ENCODE data around the gene HABP2.

HABP2 gene

DNA sequence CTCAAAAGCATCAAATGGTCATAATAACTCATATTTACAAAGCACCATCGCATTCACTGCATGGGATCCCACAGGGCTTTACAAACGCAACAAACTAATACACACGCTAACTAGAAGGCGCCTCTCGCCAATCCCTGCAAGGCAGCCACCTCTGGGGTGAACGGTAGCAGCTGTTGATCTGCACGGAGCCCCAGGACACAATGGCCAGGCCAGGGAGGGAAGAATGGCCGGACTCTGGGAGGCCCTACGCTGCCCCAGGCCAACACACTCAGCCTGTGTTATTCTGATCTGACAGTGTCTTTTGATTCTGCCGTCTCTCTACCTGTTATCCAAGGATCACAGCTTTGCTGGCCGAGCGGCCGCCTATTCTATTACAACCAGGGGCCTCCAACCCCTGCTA, 41.8 kb downstream of the HABP2 start:
- Mint-ChIP-seq H3K36me3 (ENCODE audit: insufficient read depth) (no peaks in the 10 kb centered on the region), H3K27me3 (peaks cover 64% of the 10 kb centered on the region), H3K9me3 (no peaks in the 10 kb centered on the region), H3K27ac (ENCODE audit: low read depth) (no peak overlapping the region), H3K4me3 (no peak overlapping the region), H3K4me1 (no peaks in the 10 kb centered on the region)
- ATAC-seq (replicated peaks; ENCODE audit: extremely low read depth, poor library complexity, severe bottlenecking) (no peak), DNase-seq (ENCODE audit: low spot score in 2 of 2) (no peak)

DNA sequence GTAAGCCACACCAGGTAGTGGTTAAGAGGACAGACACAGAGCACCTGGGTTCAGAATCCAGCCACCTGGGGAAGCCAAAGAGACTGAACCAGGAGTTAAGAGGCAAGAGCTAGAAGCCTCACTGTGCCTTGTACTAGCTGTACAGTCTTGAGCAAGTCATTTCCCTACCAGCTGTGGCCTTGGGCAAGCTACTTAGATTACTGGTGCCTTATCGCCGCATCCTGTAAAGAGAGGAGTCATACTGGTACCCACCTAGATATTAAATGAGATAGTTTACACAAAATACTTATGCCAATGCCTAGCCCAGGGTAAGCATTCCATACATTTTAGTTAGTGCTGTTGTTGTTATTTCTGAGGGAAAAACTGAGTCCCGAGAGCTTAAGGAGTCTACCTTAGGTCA, 47.7 kb downstream of the HABP2 start:
- Mint-ChIP-seq H3K36me3 (ENCODE audit: insufficient read depth) (no peaks in the 10 kb centered on the region), H3K4me3 (no peak overlapping the region), H3K27ac (ENCODE audit: low read depth) (no peak overlapping the region), H3K4me1 (no peaks in the 10 kb centered on the region), H3K9me3 (no peaks in the 10 kb centered on the region), H3K27me3 (peaks cover 46% of the 10 kb centered on the region)
- ATAC-seq (replicated peaks; ENCODE audit: extremely low read depth, poor library complexity, severe bottlenecking) (no peak), DNase-seq (ENCODE audit: low spot score in 2 of 2) (no peak)

DNA sequence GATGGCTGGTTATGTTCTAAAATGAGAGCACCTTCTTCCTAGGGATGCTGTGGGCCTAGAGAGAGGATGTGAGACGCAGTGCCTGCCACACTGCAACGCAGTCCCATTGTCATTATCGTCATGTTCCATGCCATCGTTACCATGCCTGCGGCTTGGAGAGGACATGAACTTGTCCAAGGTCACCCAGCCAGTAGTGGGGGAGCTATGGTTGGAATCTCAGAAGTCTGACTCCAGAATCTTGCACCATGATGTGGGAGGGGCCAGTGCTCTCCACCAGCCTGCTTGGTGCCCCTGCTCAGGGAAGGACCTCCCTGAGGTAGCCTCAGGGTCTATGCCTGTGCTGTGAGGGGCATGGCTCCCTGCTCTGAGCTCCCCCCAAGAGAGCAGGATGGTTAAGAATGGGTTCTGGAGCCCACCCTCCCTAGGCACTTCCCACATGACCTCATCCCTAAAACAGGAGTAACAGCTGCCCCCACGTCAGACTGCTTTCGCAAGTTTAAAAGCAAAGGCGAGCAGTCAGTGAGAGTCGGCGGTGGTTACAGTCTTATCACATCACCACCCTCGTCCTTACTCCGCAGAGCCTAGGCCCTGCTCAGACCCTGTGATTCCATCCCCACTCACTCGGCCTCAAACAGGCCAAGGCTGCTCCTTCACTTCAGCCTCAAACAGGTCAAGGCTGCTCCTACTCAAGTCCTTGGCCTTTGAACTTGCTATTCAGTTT, 50.4 kb downstream of the HABP2 start:
- Mint-ChIP-seq H3K27ac (ENCODE audit: low read depth) (no peak overlapping the region), H3K4me1 (no peaks in the 10 kb centered on the region), H3K4me3 (no peak overlapping the region), H3K9me3 (no peaks in the 10 kb centered on the region), H3K36me3 (ENCODE audit: insufficient read depth) (no peaks in the 10 kb centered on the region), H3K27me3 (peaks cover 38% of the 10 kb centered on the region)
- DNase-seq (ENCODE audit: low spot score in 2 of 2) (no peak), ATAC-seq (replicated peaks; ENCODE audit: extremely low read depth, poor library complexity, severe bottlenecking) (no peak)

DNA sequence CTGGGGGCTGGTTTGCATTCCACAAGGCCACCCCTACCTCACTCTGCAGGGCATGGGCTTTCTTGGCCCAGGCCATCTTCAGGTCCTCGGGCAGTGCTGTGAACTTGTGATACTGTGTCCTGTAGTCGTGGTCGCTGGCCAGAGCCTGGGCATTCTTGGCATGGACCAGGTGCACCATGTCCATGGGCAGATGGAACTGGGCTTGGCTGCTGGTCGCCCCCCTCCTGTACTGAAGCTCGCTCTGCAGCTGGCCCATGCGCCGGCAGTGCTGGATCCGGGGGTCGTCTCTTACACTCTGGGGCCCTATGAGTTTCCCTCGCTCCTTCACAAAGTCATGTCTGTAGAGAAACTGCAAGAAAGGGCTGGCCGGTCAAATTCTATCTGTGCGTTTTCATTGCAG, 51.7 kb downstream of the HABP2 start:
- no peak for ATAC-seq (replicated peaks; ENCODE audit: extremely low read depth, poor library complexity, severe bottlenecking)
- peaks cover 28% of the 10 kb centered on the region for H3K27me3 Mint-ChIP-seq
- peaks cover 2% of the 10 kb centered on the region for H3K36me3 Mint-ChIP-seq (ENCODE audit: insufficient read depth)

DNA sequence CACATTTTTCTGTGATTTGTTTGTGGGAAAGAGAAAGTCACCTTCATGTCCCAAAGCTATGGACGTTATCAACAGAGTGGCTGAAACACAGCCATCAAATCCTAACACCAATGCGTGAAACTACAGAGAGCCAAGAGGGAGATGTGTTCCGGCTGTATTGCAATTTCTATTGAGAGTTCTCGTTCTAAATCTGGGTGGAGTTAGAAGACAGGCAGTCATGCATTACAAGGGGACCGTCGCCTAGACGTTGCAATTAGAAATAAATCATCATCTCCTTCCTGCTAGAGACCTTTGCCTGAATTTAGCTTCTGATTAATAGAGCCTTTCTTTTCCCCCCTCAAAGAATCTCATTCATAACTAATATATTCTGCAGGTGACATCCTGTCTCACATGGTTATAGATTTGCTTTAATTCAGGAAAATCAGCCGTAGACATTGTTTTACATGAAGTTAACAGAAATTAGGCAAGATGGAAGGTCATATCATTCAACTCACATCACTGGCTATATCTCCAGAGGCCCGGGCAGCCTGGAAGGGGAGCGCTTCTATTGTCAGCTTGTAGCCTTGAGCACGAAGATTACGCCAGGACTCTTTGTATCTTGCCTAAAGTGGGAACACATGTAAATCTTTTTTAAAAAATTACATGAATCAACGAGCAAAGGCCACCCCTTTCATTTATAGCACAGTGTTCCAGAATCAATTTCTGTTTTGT, 52.6 kb downstream of the HABP2 start:
- H3K27me3 Mint-ChIP-seq, result peaks cover 19% of the 10 kb centered on the region
- H3K4me1 Mint-ChIP-seq, result no peaks in the 10 kb centered on the region
- DNase-seq (ENCODE audit: low spot score in 2 of 2) (no peak), ATAC-seq (replicated peaks; ENCODE audit: extremely low read depth, poor library complexity, severe bottlenecking) (no peak)
- H3K9me3 Mint-ChIP-seq, result no peaks in the 10 kb centered on the region
- no peak overlapping the region for H3K4me3 Mint-ChIP-seq
- H3K36me3 Mint-ChIP-seq (ENCODE audit: insufficient read depth), result peaks cover 3% of the 10 kb centered on the region
- no peak overlapping the region for H3K27ac Mint-ChIP-seq (ENCODE audit: low read depth)

More for the DNA sequence above, 51.7 kb downstream of the HABP2 start:
- H3K4me3 Mint-ChIP-seq, result no peak overlapping the region
- no peaks in the 10 kb centered on the region for H3K9me3 Mint-ChIP-seq
- DNase-seq (ENCODE audit: low spot score in 2 of 2), result no peak
- H3K4me1 Mint-ChIP-seq, result no peaks in the 10 kb centered on the region
- H3K27ac Mint-ChIP-seq (ENCODE audit: low read depth), result no peak overlapping the region

DNA sequence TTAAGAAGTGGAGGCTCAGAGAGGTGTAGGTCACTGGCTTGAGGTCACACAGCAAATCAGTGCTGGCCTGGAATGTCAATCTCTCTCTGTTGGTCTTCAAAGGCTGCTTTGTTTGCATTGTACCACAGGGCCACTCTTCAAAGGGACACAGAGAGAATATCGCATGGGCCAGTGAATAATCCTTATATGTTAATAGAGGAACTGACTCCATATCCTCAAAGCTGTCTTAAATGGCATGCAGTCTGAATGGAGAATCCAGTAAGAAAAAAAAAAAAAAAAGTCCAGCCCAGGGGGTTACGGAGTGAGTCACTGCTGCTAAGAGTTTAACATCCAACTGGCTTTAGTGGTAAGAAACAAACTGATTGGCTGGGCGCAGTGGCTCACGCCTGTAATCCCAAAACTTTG, 56.9 kb downstream of the HABP2 start:
- Mint-ChIP-seq H3K36me3 (ENCODE audit: insufficient read depth) (peaks cover 4% of the 10 kb centered on the region), H3K27me3 (peaks cover 31% of the 10 kb centered on the region), H3K9me3 (no peaks in the 10 kb centered on the region), H3K4me1 (no peaks in the 10 kb centered on the region), H3K27ac (ENCODE audit: low read depth) (no peak overlapping the region), H3K4me3 (no peak overlapping the region)
- ATAC-seq (replicated peaks; ENCODE audit: extremely low read depth, poor library complexity, severe bottlenecking) (no peak), DNase-seq (ENCODE audit: low spot score in 2 of 2) (no peak)

DNA sequence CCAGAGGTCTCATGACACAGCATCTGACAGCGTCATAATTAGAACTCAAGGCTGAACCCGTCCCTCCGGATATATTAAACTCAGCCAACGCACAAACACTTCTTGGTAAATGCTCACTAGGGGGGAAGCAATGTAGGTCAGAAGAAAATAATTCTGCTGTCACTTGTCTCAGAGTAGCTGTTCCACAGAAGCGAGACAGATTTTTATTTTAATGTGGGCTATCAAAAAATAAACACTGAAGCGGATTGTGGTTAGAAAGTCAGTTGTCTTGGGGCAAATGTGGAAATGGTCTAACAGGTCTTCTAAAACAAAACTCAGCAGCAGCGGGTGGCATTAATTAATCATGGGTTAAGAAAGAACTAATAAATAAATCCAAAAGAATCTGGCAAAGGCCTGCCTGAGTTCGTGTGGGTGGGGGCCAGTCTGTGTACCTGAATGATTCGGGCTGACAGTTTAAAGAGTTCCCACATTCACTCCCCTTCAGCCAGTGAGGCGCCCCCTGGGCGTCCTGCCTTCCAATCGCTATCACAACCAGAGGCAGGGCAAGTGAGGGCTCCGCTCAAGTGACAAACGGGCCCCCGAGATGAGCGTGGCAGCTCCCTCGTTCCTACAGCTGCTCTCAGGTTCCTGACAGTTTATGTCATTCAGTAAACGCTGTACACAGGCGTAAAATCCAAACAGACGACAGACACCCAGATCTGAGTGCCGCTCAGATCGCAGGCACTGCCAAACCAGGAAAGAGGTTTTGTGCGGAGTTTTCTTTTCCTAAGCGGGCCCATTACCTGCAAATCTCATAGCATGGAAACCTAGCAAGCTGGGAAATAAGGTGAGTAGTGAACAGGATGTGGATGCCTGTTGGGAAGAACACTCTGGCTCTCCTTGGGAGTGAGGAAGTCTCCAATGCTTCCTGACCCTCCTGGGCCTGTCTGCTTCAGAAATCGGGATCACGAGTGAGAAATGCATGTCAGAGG, 58.1 kb downstream of the HABP2 start:
- H3K4me3 Mint-ChIP-seq, result no peak overlapping the region
- no peak for ATAC-seq (replicated peaks; ENCODE audit: extremely low read depth, poor library complexity, severe bottlenecking)
- H3K9me3 Mint-ChIP-seq, result no peaks in the 10 kb centered on the region
- no peak overlapping the region for H3K27ac Mint-ChIP-seq (ENCODE audit: low read depth)
- H3K36me3 Mint-ChIP-seq (ENCODE audit: insufficient read depth), result peaks cover 4% of the 10 kb centered on the region
- DNase-seq (ENCODE audit: low spot score in 2 of 2), result no peak
- H3K27me3 Mint-ChIP-seq, result peaks cover 27% of the 10 kb centered on the region
- no peaks in the 10 kb centered on the region for H3K4me1 Mint-ChIP-seq

DNA sequence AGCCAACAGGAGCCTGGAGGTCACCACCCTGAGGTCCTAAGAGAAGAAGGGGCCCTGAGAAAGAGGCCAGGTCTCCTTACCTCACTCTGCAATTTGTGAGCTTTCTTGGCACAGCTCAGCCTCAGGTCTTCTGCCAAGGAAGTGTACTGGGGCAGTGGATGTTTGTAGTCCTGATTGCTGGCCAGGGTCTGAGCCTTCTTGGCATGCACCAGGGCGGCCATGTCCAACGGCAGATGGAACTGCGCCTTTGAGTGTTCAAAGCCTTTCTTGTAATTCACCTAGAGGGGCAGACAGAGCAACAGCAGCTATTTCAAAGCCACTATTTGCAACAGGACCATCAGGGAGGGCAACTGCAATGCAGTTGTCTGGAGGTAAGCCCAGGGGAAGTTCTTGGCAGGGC, 59.3 kb downstream of the HABP2 start:
- Mint-ChIP-seq H3K27ac (ENCODE audit: low read depth) (no peak overlapping the region), H3K4me3 (no peak overlapping the region), H3K9me3 (no peaks in the 10 kb centered on the region), H3K27me3 (peaks cover 39% of the 10 kb centered on the region), H3K4me1 (no peaks in the 10 kb centered on the region), H3K36me3 (ENCODE audit: insufficient read depth) (peaks cover 4% of the 10 kb centered on the region)
- DNase-seq (ENCODE audit: low spot score in 2 of 2) (no peak), ATAC-seq (replicated peaks; ENCODE audit: extremely low read depth, poor library complexity, severe bottlenecking) (no peak)

DNA sequence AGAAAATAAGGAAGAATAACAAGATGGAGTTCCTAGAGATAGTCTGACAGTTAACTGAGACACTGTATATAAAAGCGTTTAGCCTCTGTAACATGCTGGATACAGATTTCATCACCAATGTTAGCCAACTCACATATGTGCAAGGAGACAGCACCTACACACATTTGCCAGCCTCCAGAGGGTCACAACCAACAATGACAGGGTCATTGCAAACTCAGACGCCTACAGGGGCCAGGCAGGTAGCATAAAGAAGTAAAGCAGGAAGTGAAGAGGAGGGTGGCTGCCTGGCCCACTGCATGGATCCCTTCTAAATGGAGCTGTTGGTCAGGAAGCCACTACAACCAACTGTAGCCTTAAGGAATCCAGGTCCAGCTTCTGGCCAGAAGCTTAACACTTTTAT, 60.6 kb downstream of the HABP2 start:
- Mint-ChIP-seq H3K27me3 (peaks cover 47% of the 10 kb centered on the region), H3K4me3 (no peak overlapping the region), H3K4me1 (no peaks in the 10 kb centered on the region), H3K36me3 (ENCODE audit: insufficient read depth) (peaks cover 4% of the 10 kb centered on the region), H3K9me3 (no peaks in the 10 kb centered on the region), H3K27ac (ENCODE audit: low read depth) (no peak overlapping the region)
- no peak for ATAC-seq (replicated peaks; ENCODE audit: extremely low read depth, poor library complexity, severe bottlenecking)
- no peak for DNase-seq (ENCODE audit: low spot score in 2 of 2)

DNA sequence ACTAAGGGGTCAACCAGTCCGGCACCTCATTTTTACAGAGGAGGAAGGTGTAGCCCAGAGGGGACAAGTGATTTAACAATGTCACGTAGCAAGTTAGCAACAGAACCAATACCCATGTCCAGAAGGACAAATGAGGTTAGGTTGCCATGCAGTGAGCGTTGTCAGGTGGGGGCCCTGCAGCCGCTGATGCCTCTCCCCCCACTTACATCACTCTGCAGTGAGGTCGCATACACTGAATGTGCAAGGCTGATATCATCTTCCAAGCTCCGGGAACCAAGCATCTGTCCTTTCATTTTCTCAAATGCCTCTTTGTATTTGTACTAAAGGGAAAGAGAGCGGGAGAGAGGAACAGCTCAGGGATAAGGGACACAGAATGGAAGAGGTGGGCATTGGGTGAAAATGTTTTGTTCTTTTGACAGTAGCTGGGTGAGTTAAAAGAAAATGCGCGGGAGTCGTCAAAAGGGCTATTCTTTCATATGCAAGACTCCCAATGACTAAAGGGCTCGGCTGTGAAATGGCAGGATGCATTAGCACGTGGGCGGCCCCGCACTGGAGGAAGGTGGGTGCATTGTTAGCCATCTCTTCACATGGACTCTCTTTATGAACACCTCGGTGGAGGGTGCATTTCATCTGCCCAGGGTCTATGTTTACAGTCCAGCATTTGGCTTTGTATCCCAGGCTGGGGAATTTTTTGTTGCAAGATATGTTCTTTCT, 61.3 kb downstream of the HABP2 start:
- no peak for ATAC-seq (replicated peaks; ENCODE audit: extremely low read depth, poor library complexity, severe bottlenecking)
- H3K9me3 Mint-ChIP-seq, result no peaks in the 10 kb centered on the region
- H3K4me1 Mint-ChIP-seq, result no peaks in the 10 kb centered on the region

DNA sequence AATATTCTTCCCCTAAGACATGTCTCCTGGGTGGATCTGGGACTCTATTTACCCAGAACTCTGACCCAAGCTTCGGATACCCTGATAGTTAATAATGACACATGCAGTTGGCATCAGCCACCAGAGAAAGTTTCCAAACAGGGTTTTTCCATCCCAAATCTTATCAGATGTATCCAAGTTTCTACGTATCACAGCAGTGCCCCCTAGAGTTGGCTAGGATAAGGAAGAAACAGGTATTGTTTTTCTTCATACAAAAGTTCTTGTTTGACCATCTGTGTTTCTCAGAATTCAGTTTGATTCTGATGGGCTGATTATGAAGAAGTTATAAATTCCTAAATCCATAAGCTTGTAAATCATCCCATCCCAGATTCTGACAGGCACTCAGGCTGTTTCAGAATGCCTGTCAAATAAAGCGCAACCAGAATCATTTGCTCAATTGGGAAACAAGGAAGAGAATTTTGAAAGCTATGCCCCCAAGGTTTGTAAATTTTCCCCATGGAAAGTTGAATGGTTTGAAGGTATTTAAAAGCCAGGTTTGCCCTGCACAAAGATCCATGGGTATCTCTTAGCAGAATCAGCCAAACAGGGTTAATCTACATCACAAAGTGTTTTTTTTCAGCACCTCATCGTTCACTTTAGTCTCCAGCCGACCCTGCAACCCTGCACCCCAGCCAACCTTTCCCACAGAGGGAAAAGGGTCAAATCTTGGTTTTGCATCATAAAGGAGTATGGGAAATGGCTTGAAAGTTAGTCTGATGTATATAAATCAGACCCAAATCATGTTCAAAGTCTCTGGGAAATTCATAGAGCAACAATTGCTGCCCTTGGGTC, 63.6 kb downstream of the HABP2 start:
- no peak overlapping the region for H3K27ac Mint-ChIP-seq (ENCODE audit: low read depth)
- H3K4me3 Mint-ChIP-seq, result no peak overlapping the region
- H3K36me3 Mint-ChIP-seq (ENCODE audit: insufficient read depth), result no peaks in the 10 kb centered on the region
- peaks cover 76% of the 10 kb centered on the region for H3K27me3 Mint-ChIP-seq
- ATAC-seq (replicated peaks; ENCODE audit: extremely low read depth, poor library complexity, severe bottlenecking) (no peak), DNase-seq (ENCODE audit: low spot score in 2 of 2) (no peak)
- H3K9me3 Mint-ChIP-seq, result no peaks in the 10 kb centered on the region
- H3K4me1 Mint-ChIP-seq, result no peaks in the 10 kb centered on the region

More for the DNA sequence above, 61.3 kb downstream of the HABP2 start:
- Mint-ChIP-seq H3K27ac (ENCODE audit: low read depth) (no peak overlapping the region), H3K27me3 (peaks cover 53% of the 10 kb centered on the region), H3K4me3 (no peak overlapping the region), H3K36me3 (ENCODE audit: insufficient read depth) (peaks cover 4% of the 10 kb centered on the region)
- DNase-seq (ENCODE audit: low spot score in 2 of 2), result no peak

All from central memory CD8-positive, alpha-beta T cell (primary cell).